Measurements from ENCODE around the gene ACTR1A. TPM values are rescaled to one million over a fixed set of nuclear protein-coding genes. Genes with fewer than 3 reads are reported as not detected.

The ACTR1A gene
- total RNA-seq, 5 donors from 2014 or later (not counting 1 experiment from before 2014, with no cell fraction given), result 51.6 to 68.1 (median 63.0) TPM

DNA sequence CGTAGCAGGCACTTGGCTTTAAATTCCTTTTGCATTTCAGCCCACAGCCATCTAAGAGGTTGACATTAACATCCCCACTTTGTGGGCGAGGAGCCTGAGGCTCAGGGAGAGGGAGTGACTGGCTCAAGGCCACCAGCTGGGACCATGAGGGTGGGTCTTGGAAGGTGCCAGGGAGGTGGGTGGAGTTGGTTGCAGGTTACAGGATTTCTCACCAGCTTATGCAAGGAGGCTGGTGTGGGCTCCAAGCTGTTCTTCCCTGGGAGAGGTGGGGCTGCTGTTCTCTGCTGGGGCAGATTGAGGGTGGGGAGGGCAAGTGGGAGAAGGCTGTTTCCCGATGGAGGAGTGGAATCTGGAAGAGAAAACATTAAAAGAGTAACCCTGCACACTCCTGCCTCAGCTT is 37.0 kb downstream of the ACTR1A start:
- Mint-ChIP-seq H3K36me3 (peaks cover 4% of the 10 kb centered on the region), H3K9me3 (no peaks in the 10 kb centered on the region), H3K4me3 (no peak overlapping the region), H3K27ac (no peak overlapping the region), H3K4me1 (peaks cover 21 to 26% (median 26%) of the 10 kb centered on the region in 3 donors), H3K27me3 (no peaks in the 10 kb centered on the region)
- no peaks in the 10 kb centered on the region for H3K9me3 ChIP-seq
- no peak overlapping the region for H3K4me3 ChIP-seq (ENCODE audit: control insufficient read depth in 1 of 2, extremely low read depth in 1 of 2, low read length in 1 of 2)
- ChIA-PET CTCF (no interaction called here), POLR2A (no interaction called here)
- H3K4me1 ChIP-seq (ENCODE audit: control insufficient read depth in 1 of 2, extremely low read depth in 1 of 2, insufficient read depth in 2 of 2, low read length in 2 of 2), result peaks cover 5 to 22% of the 10 kb centered on the region in 2 experiments
- peaks cover 3% of the 10 kb centered on the region in 2 donors for H3K36me3 ChIP-seq (ENCODE audit: control insufficient read depth in 2 of 2, extremely low read depth in 1 of 2, insufficient read depth in 1 of 2, low read length in 1 of 2)
- DNase-seq (no peak), ATAC-seq (replicated peaks in 1 of 4) (no peak)
- H3K27me3 ChIP-seq (replicated peaks in 1 of 2; ENCODE audit: control insufficient read depth in 2 of 2, extremely low read depth in 1 of 2, insufficient read depth in 2 of 2, low read length in 1 of 2), result no peaks in the 10 kb centered on the region
- no CpG with 5 or more reads among the region's 3 CpGs for WGBS (ENCODE audit: insufficient coverage)
- H3K27ac ChIP-seq (ENCODE audit: low read length), result no peak overlapping the region

DNA sequence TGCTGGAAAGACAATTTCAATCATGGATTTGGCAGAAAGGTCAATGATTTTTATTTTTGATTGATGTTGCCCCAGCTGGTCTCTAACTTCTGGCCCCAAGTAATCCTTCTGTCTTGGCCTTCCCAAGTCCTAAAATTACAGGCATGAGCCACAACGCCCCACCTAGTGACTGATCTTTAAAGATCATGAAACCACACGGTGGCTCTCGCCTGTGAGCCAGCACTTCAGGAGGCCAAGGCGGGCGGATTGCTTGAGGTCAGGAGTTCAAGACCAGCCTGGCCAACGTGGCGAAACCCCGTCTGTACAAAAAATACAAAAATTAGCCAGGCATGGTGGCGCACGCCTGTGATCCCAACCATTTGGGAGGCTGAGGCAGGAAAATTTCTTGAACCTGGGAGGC is 38.5 kb downstream of the ACTR1A start:
- Histone ChIP-seq H3K27me3 (replicated peaks in 1 of 2; ENCODE audit: control insufficient read depth in 2 of 2, extremely low read depth in 1 of 2, insufficient read depth in 2 of 2, low read length in 1 of 2) (no peaks in the 10 kb centered on the region), H3K4me3 (ENCODE audit: control insufficient read depth in 1 of 2, extremely low read depth in 1 of 2, low read length in 1 of 2) (no peak overlapping the region), H3K4me1 (ENCODE audit: control insufficient read depth in 1 of 2, extremely low read depth in 1 of 2, insufficient read depth in 2 of 2, low read length in 2 of 2) (peaks cover 5 to 23% of the 10 kb centered on the region in 2 experiments), H3K36me3 (ENCODE audit: control insufficient read depth in 2 of 2, extremely low read depth in 1 of 2, insufficient read depth in 1 of 2, low read length in 1 of 2) (peaks cover 0 to 3% of the 10 kb centered on the region in 2 donors), H3K27ac (ENCODE audit: low read length) (no peak overlapping the region), H3K9me3 (no peaks in the 10 kb centered on the region)
- POLR2A ChIA-PET, result no interaction called here
- H3K27me3 Mint-ChIP-seq, result no peaks in the 10 kb centered on the region
- H3K4me1 Mint-ChIP-seq, result peaks cover 21 to 28% (median 26%) of the 10 kb centered on the region in 3 donors
- no peak overlapping the region for H3K27ac Mint-ChIP-seq
- no peaks in the 10 kb centered on the region for H3K9me3 Mint-ChIP-seq
- WGBS (ENCODE audit: insufficient coverage), result 86% methylated on average over 10 of the region's 10 CpGs
- ATAC-seq (replicated peaks in 1 of 4) (no peak), DNase-seq (no peak)
- no peaks in the 10 kb centered on the region for H3K36me3 Mint-ChIP-seq
- CTCF ChIA-PET, result no interaction called here
- H3K4me3 Mint-ChIP-seq, result no peak overlapping the region

DNA sequence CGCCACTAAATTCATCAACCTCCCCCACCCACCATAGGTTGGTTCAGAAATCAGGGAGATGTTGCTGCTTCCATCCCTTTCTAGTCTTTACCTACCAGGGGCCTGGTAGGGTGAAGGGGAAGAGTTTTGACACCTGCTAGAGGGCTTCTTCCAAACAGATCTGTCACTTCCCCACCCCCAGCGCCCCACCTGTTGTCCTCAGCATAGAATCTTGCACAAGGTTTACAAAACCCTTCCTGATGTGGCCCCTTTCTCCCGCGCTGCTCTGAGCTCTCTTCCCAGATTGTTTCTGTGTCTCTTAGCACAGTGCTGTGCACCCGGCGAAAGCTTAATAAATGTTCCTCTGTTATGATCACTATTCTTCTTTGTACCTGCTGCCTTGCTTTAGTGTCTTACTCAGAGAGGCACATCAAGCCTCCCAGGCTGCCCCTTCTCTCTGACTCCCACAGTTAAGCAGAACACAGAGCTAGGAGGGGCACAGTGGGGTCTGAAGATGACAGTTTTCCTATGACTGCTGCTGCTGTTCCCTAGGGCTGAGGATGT is 39.9 kb downstream of the ACTR1A start:
- Mint-ChIP-seq H3K27ac (peak overlapping the region in 1 of 2 donors; percentile 10), H3K9me3 (no peaks in the 10 kb centered on the region), H3K4me1 (peaks cover 21 to 30% (median 26%) of the 10 kb centered on the region in 3 donors), H3K36me3 (no peaks in the 10 kb centered on the region), H3K27me3 (no peaks in the 10 kb centered on the region), H3K4me3 (peak overlapping the region; percentile 85 to 95 (median 86))
- peaks cover 5 to 23% of the 10 kb centered on the region in 2 experiments for H3K4me1 ChIP-seq (ENCODE audit: control insufficient read depth in 1 of 2, extremely low read depth in 1 of 2, insufficient read depth in 2 of 2, low read length in 2 of 2)
- ChIA-PET POLR2A (no interaction called here), CTCF (interaction anchor here (0.7 to 2.7 kb wide), 4 partner anchors 12 to 40 kb away, joined by 5 to 11 read pairs (median 6); partner anchors contain the start of genes ACTR1A (in 1 of the 2) and C10orf95 (in 1 of the 2))
- no peaks in the 10 kb centered on the region for H3K27me3 ChIP-seq (replicated peaks in 1 of 2; ENCODE audit: control insufficient read depth in 2 of 2, extremely low read depth in 1 of 2, insufficient read depth in 2 of 2, low read length in 1 of 2)
- no peak overlapping the region for H3K27ac ChIP-seq (ENCODE audit: low read length)
- no peak for DNase-seq
- 73% methylated on average over 5 of the region's 6 CpGs for WGBS (ENCODE audit: insufficient coverage)
- ATAC-seq (replicated peaks in 1 of 4), result no peak
- no peaks in the 10 kb centered on the region for H3K36me3 ChIP-seq (ENCODE audit: control insufficient read depth in 2 of 2, extremely low read depth in 1 of 2, insufficient read depth in 1 of 2, low read length in 1 of 2)
- H3K9me3 ChIP-seq, result no peaks in the 10 kb centered on the region
- H3K4me3 ChIP-seq (ENCODE audit: control insufficient read depth in 1 of 2, extremely low read depth in 1 of 2, low read length in 1 of 2), result no peak overlapping the region

DNA sequence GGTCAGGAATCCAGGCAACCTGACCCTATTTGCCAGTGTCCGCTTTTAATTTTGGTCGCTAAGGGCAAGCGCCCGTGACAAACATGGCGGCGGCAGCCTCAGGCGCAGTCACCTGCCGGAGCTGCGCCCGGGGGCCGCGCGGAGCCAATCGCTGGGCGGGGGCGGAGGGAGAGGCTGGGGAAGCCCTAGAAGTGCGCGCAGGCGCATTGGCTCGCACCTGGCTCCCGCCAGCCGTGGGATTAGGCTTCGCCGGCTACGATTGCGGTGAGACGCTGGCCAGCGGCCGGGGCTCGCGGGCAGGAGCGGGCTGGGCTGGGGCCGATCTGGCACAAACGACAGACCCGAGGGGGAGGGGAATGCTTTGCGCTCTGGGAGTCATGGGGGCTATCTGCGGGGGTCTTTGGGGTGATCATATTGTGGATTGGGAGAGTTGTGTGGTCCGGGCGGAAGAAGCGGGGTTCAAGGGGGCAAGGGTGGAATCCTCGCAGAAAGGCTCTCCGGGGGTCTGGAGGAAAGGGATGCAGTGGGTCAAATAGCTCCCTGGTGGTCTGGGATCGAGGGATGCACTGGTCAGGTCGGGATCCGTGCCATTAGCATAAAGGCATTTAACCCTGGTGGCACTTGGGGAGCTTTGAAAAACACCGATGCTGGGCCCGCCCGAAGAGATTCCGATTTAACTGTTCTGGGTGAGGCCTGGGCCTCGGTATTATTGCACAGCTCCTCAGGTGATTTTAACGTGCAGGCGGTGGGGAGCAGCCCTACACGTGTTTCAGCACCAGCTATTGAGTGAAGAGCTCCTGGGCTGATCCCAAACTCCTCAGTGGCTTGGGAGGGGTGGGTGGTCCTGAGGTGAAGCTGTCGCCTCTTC is 41.1 kb downstream of the ACTR1A start:
- H3K9me3 Mint-ChIP-seq, result no peaks in the 10 kb centered on the region
- 2% methylated on average over 46 of the region's 54 CpGs for WGBS (ENCODE audit: insufficient coverage)
- H3K27me3 Mint-ChIP-seq, result no peaks in the 10 kb centered on the region
- H3K27ac Mint-ChIP-seq, result peak overlapping the region; percentile 64 to 80
- H3K27ac ChIP-seq (ENCODE audit: low read length), result peak overlapping the region; percentile 48
- H3K4me1 ChIP-seq (ENCODE audit: control insufficient read depth in 1 of 2, extremely low read depth in 1 of 2, insufficient read depth in 2 of 2, low read length in 2 of 2), result peaks cover 5 to 23% of the 10 kb centered on the region in 2 experiments
- H3K4me3 ChIP-seq (ENCODE audit: control insufficient read depth in 1 of 2, extremely low read depth in 1 of 2, low read length in 1 of 2), result peak overlapping the region; percentile 55 to 75
- no peaks in the 10 kb centered on the region for H3K9me3 ChIP-seq
- H3K27me3 ChIP-seq (replicated peaks in 1 of 2; ENCODE audit: control insufficient read depth in 2 of 2, extremely low read depth in 1 of 2, insufficient read depth in 2 of 2, low read length in 1 of 2), result no peaks in the 10 kb centered on the region
- peaks cover 21 to 32% (median 26%) of the 10 kb centered on the region in 3 donors for H3K4me1 Mint-ChIP-seq
- ChIA-PET CTCF (interaction anchor here (0.6 to 2.7 kb wide), 12 partner anchors 8 to 232 kb away, joined by 3 to 11 read pairs (median 4); partner anchors contain the start of genes ACTR1A (in 1 of the 2), C10orf95 (in 1 of the 2) and FBXL15 (in 1 of the 2)), POLR2A (interaction anchor here (0.5 to 1.0 kb wide), 7 partner anchors 12 to 100 kb away, joined by 3 to 8 read pairs (median 3); partner anchors contain the start of genes ACTR1A (in 1 of the 2) and NFKB2 (in 1 of the 2))
- peak; percentile 99 to 100 (median 100) for ATAC-seq (replicated peaks in 1 of 4)
- peaks cover under 1 to 2% of the 10 kb centered on the region in 2 donors for H3K36me3 ChIP-seq (ENCODE audit: control insufficient read depth in 2 of 2, extremely low read depth in 1 of 2, insufficient read depth in 1 of 2, low read length in 1 of 2)
- peak overlapping the region; percentile 85 to 95 (median 86) for H3K4me3 Mint-ChIP-seq
- H3K36me3 Mint-ChIP-seq, result no peaks in the 10 kb centered on the region
- DNase-seq, result peak; percentile 83 to 96 (median 90)

DNA sequence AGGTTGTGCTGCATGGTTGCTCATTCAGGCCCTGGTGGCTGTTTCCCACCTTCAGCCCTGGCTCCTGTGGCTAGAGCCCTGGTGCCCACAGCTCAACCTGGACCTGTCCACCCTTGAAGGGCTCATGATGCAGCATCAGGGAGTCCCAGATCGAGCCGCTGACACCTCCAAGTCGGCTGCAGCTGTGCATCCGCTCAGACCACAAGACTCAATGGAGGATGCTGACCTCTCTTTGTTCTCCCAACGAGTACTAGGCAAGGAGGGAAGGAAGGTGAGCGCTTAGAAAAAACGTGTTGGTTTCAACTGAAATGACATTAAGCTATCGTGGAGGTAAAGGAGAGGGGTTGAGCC is 41.7 kb downstream of the ACTR1A start:
- H3K27ac ChIP-seq (ENCODE audit: low read length), result peak overlapping the region; percentile 4
- POLR2A ChIA-PET, result interaction anchor here (0.5 to 1.0 kb wide), 5 partner anchors 9 to 42 kb away, joined by 3 to 8 read pairs (median 5); partner anchors contain the start of genes ACTR1A (in 1 of the 2) and C10orf95 (in 1 of the 2)
- no peaks in the 10 kb centered on the region for H3K9me3 ChIP-seq
- no peaks in the 10 kb centered on the region for H3K27me3 ChIP-seq (replicated peaks in 1 of 2; ENCODE audit: control insufficient read depth in 2 of 2, extremely low read depth in 1 of 2, insufficient read depth in 2 of 2, low read length in 1 of 2)
- DNase-seq (peak in 3 of 35 experiments; percentile 7 to 20 (median 8)), ATAC-seq (replicated peaks in 1 of 4) (peak; percentile 7 to 18 (median 15))
- Mint-ChIP-seq H3K27me3 (no peaks in the 10 kb centered on the region), H3K4me3 (peak overlapping the region; percentile 85 to 95 (median 86)), H3K36me3 (no peaks in the 10 kb centered on the region), H3K4me1 (peaks cover 21 to 32% (median 26%) of the 10 kb centered on the region in 3 donors), H3K9me3 (no peaks in the 10 kb centered on the region), H3K27ac (peak overlapping the region; percentile 64 to 80)
- peak overlapping the region; percentile 55 to 75 for H3K4me3 ChIP-seq (ENCODE audit: control insufficient read depth in 1 of 2, extremely low read depth in 1 of 2, low read length in 1 of 2)
- WGBS (ENCODE audit: insufficient coverage), result 20% methylated on average over 8 of the region's 8 CpGs
- H3K4me1 ChIP-seq (ENCODE audit: control insufficient read depth in 1 of 2, extremely low read depth in 1 of 2, insufficient read depth in 2 of 2, low read length in 2 of 2), result peaks cover 5 to 23% of the 10 kb centered on the region in 2 experiments
- peaks cover 6% of the 10 kb centered on the region in 2 donors for H3K36me3 ChIP-seq (ENCODE audit: control insufficient read depth in 2 of 2, extremely low read depth in 1 of 2, insufficient read depth in 1 of 2, low read length in 1 of 2)
- CTCF ChIA-PET, result interaction anchor here (0.6 to 2.7 kb wide), 5 partner anchors 10 to 231 kb away, joined by 3 to 11 read pairs (median 4); partner anchors contain the start of gene C10orf95 (in 1 of the 2)

DNA sequence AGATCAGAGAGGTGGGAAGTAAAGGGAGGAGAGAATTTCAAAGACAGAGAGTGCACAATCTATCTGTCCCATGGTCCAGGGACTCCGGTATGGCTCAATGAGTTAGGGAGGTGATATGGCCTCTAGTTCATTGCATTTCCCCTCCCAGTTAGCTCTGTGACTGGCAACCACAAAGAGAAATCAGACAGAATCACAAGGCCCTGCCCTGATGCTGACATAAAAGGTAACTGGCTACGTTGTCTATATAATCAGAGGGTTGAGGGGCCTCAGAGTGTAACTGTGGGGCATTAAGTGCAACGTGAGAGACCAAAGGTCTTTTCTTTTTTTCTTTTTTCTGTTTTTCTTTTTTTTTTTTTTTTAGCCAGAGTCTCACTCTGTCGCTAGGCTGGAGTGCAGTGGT is 43.9 kb downstream of the ACTR1A start:
- DNase-seq (no peak), ATAC-seq (replicated peaks in 1 of 4) (no peak)
- Histone ChIP-seq H3K4me3 (ENCODE audit: control insufficient read depth in 1 of 2, extremely low read depth in 1 of 2, low read length in 1 of 2) (no peak overlapping the region), H3K4me1 (ENCODE audit: control insufficient read depth in 1 of 2, extremely low read depth in 1 of 2, insufficient read depth in 2 of 2, low read length in 2 of 2) (peaks cover 5 to 23% of the 10 kb centered on the region in 2 experiments), H3K9me3 (no peaks in the 10 kb centered on the region), H3K36me3 (ENCODE audit: control insufficient read depth in 2 of 2, extremely low read depth in 1 of 2, insufficient read depth in 1 of 2, low read length in 1 of 2) (peaks cover 6 to 9% of the 10 kb centered on the region in 2 donors), H3K27ac (ENCODE audit: low read length) (no peak overlapping the region), H3K27me3 (replicated peaks in 1 of 2; ENCODE audit: control insufficient read depth in 2 of 2, extremely low read depth in 1 of 2, insufficient read depth in 2 of 2, low read length in 1 of 2) (no peaks in the 10 kb centered on the region)
- H3K36me3 Mint-ChIP-seq, result no peaks in the 10 kb centered on the region
- ChIA-PET CTCF (interaction anchor here in 1 of 2 donors (0.7 kb wide), 2 partner anchors 13 to 43 kb away, joined by 3 to 5 read pairs; no protein-coding TSS in a partner anchor), POLR2A (no interaction called here)
- peaks cover 21 to 33% (median 26%) of the 10 kb centered on the region in 3 donors for H3K4me1 Mint-ChIP-seq
- 80% methylated on average over 1 of the region's 4 CpGs for WGBS (ENCODE audit: insufficient coverage)
- no peaks in the 10 kb centered on the region for H3K9me3 Mint-ChIP-seq
- H3K27me3 Mint-ChIP-seq, result no peaks in the 10 kb centered on the region
- H3K4me3 Mint-ChIP-seq, result no peak overlapping the region
- no peak overlapping the region for H3K27ac Mint-ChIP-seq
